Upper lobe of left lung (tissue), 6 donors: ENCODE measurements around the gene HGF. TPM values are rescaled to one million over a fixed set of nuclear protein-coding genes. Genes with fewer than 3 reads are reported as not detected.
"Not testable (repeated sequence)": the region's sequence is repeated elsewhere in the genome, so short reads cannot be mapped to it uniquely, and the experiment has no call there.

Experiments
- ATAC-seq, 2 donors: fragments of 200-7000 bp; cut with Tn5 transposase; one replicate each; pipeline ENCODE4 v1.9.1; 2022; ENCODE audit warnings: mild to moderate bottlenecking in 2 of 2, moderate library complexity in 2 of 2; ENCODE audit not compliant: low FRiP score in 2 of 2
- DNase-seq, 2 donors: peaks; one replicate each; pipeline ENCODE4 v3.0.0-alpha.2; 2019 to 2020
- H3K27ac ChIP-seq, 4 donors: fragments of 200-600 bp; sonication (generic); one replicate each; pipeline ENCODE4 v1.5.1; 2016 to 2019
- H3K27me3 ChIP-seq, 4 donors: fragments of 200-600 bp; sonication (generic); one replicate each; pipeline ENCODE4 v1.5.1; 2017 to 2019
- H3K36me3 ChIP-seq, 4 donors: fragments of 200-600 bp; sonication (generic); one replicate each; pipeline ENCODE4 v1.5.1; 2016 to 2019
- H3K4me1 ChIP-seq, 4 donors: fragments of 200-600 bp; sonication (generic); one replicate each; pipeline ENCODE4 v1.5.1; 2018 to 2019
- H3K4me3 ChIP-seq, 4 donors: fragments of 200-600 bp; sonication (generic); one replicate each; pipeline ENCODE4 v1.5.1; 2017 to 2019; ENCODE audit warnings: mild to moderate bottlenecking in 2 of 4, moderate library complexity in 1 of 4
- H3K9me3 ChIP-seq, 4 donors: fragments of 200-600 bp; sonication (generic); one replicate each; pipeline ENCODE4 v1.5.1; 2018 to 2019
- EP300 ChIP-seq, 4 donors: sonication (generic); formaldehyde crosslinking; IDR thresholded peaks; one replicate each; pipeline ENCODE4 v1.5.1; 2017; ENCODE audit warnings: antibody characterized with exemption in 4 of 4, control low read depth in 2 of 4
- POLR2A ChIP-seq, 4 donors: fragments of 450-650 bp; IDR thresholded peaks; one replicate each; pipeline ENCODE4 v1.5.1; 2016 to 2017; ENCODE audit warnings: antibody characterized with exemption in 4 of 4, mild to moderate bottlenecking in 2 of 4
- POLR2AphosphoS5 ChIP-seq, 2 donors: sonication (generic); formaldehyde crosslinking; IDR thresholded peaks; one replicate each; pipeline ENCODE4 v1.5.1; 2017; ENCODE audit warnings: antibody characterized with exemption in 2 of 2
- WGBS, 2 donors: methylation state at CpG; one replicate each; pipeline ENCODE4 v1.1.5; 2017 to 2018; 5-methylcytosine and 5-hydroxymethylcytosine counted together
- total RNA-seq, 6 donors: library from RNA; depleted of rRNA in 4 of 6; stranded (reverse); fragments of >200 nt in 4 of 6; gene quantifications; one replicate each; pipeline versions ENCODE4 v1.1.0 to v1.2.1, GENCODE V29; 2016 to 2021
- TF ChIP-seq, protein P1 (sequence below), 6 experiments: fragments of 450-650 bp in 4 of 6; fragments of 200-600 bp in 2 of 6; sonication (generic) in 2 of 6; IDR thresholded peaks; one replicate each; pipeline ENCODE4 v1.5.1; 2016 to 2019; ENCODE audit warnings: antibody characterized with exemption in 6 of 6
- donor health status: DM: no; HTN: no; CAD: no; lungs with moderate emphysema.
- donor health status: DM: no; HTN: yes; CAD: no; lungs with severe emphysema.

HGF gene
- total RNA-seq, 6 donors from 2014 or later, result 8.2 to 23.1 (median 8.9) TPM

DNA sequence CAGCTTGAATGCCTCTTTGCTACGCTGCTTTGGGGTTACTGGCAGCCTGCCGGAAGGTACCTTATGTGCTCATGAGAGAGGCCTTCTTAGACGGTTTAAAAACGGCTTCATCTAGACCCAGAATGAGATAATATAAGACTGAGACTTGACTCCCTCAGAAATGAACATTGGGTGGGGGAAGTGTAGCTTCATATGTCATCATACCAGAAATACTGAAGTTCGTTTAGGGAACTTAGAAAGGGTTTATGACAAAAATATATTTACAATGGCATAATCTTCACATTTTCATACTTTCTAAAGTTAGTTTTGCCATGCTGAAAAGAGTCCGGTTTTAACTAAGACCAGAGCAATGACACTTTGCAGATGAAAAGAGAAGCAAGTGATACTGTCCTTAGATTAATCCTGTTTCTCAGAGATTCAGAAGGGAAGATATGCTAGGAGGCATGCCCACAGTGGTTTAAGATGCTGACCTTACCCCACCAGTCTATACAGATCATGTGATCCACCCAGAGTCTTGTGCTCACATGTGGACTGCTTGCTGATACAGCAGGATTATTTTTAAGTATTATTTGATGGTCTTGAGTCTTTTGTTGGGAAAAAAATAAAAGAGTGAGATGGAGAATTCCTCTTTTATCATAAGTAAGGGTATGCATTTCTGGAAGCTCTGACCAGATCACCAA is 40.8 kb upstream of the HGF start:
- Histone ChIP-seq H3K27me3 (no peaks in the 10 kb centered on the region), H3K9me3 (no peaks in the 10 kb centered on the region), H3K36me3 (no peaks in the 10 kb centered on the region), H3K4me1 (no peaks in the 10 kb centered on the region), H3K4me3 (no peak overlapping the region), H3K27ac (peak overlapping the region; percentile 25 to 61 (median 54))
- ATAC-seq (peak in 1 of 2 donors; percentile 78), DNase-seq (no peak)
- WGBS, 2 donors, result 51 to 56% methylated on average over 6 of the region's 6 CpGs
- TF ChIP-seq EP300 (IDR thresholded peaks at IDR 0.05) (no peak), POLR2A (IDR thresholded peaks at IDR 0.05) (peak in 1 of 4 donors; percentile 24), POLR2AphosphoS5 (IDR thresholded peaks at IDR 0.05) (no peak)
- TF ChIP-seq, protein P1, sequence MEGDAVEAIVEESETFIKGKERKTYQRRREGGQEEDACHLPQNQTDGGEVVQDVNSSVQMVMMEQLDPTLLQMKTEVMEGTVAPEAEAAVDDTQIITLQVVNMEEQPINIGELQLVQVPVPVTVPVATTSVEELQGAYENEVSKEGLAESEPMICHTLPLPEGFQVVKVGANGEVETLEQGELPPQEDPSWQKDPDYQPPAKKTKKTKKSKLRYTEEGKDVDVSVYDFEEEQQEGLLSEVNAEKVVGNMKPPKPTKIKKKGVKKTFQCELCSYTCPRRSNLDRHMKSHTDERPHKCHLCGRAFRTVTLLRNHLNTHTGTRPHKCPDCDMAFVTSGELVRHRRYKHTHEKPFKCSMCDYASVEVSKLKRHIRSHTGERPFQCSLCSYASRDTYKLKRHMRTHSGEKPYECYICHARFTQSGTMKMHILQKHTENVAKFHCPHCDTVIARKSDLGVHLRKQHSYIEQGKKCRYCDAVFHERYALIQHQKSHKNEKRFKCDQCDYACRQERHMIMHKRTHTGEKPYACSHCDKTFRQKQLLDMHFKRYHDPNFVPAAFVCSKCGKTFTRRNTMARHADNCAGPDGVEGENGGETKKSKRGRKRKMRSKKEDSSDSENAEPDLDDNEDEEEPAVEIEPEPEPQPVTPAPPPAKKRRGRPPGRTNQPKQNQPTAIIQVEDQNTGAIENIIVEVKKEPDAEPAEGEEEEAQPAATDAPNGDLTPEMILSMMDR (IDR thresholded peaks at IDR 0.05), result no peak

DNA sequence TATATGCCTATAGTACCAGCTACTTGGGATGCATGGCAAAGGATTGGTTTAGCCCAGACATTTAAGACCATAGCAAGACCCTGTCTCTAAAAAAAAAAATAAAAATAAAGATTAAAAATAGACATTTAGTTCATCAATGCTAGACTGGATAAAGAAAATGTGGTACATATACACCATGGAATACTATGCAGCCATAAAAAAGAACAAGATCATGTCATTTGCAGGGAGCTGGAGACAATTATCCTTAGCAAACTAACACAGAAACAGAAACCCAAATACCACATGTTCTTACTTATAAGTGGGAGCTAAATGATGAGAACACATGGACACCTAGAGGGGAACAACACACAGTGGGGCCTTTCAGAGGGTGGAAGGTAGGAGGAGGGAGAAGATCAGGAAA is 38.5 kb upstream of the HGF start:
- H3K27me3 ChIP-seq, H3K4me1 ChIP-seq, H3K4me3 ChIP-seq, H3K9me3 ChIP-seq, H3K36me3 ChIP-seq, DNase-seq, ATAC-seq, H3K27ac ChIP-seq: not testable (repeated sequence)

DNA sequence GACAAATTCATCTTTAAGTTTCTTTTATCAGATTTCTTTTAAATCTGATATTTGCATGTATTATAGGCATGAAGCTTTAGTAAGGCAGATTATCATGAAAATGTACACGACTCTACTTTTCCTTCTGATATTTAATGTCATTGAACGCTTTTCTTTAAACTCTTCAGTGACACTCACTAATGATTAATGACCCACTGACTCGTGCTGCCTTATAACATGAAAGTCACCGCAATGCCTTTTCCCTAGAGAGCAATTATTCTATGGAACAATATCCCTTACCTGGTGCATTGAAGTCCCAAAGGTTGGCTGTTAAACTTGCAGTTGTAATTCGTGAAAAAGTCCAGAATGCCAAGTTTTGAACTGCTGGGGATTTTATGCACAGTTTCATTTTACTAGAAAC is 33.4 kb upstream of the HGF start:
- H3K27ac ChIP-seq, result no peak overlapping the region
- no peaks in the 10 kb centered on the region for H3K4me1 ChIP-seq
- no peaks in the 10 kb centered on the region for H3K9me3 ChIP-seq
- TF ChIP-seq POLR2AphosphoS5 (IDR thresholded peaks at IDR 0.05) (no peak), POLR2A (IDR thresholded peaks at IDR 0.05) (no peak), EP300 (IDR thresholded peaks at IDR 0.05) (no peak)
- TF ChIP-seq, protein P1 (IDR thresholded peaks at IDR 0.05), result no peak
- 46 to 51% methylated on average over 5 of the region's 5 CpGs for WGBS, 2 donors
- no peak for ATAC-seq
- H3K4me3 ChIP-seq, result no peak overlapping the region
- H3K27me3 ChIP-seq, result no peaks in the 10 kb centered on the region
- H3K36me3 ChIP-seq, result no peaks in the 10 kb centered on the region
- DNase-seq, result no peak

DNA sequence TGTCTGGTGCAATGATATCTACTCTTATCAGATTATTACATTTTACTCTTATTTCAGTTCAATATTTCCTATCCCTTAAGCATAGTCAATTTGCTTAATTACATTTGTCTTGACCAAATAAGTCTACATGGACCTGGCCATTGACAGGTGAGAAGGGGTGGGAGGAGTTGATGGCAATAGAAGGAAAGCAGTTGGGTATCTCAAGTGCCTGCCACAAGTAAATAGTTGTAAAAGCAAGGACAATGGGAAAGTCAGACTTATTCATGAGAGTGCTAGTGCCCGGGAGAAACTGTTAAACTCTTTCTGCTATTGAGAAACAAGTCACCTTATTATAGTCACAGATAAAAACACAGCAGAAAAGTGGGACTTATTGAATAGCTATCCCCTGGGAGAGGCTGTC is 32.4 kb upstream of the HGF start:
- no peaks in the 10 kb centered on the region for H3K4me1 ChIP-seq
- H3K36me3 ChIP-seq, result no peaks in the 10 kb centered on the region
- DNase-seq, result no peak
- no peaks in the 10 kb centered on the region for H3K9me3 ChIP-seq
- no peak for TF ChIP-seq POLR2A (IDR thresholded peaks at IDR 0.05)
- WGBS, 2 donors, result 0 to 28% methylated on average over 1 of the region's 1 CpG
- H3K4me3 ChIP-seq, result no peak overlapping the region
- no peak for ATAC-seq
- H3K27ac ChIP-seq, result no peak overlapping the region
- H3K27me3 ChIP-seq, result no peaks in the 10 kb centered on the region

DNA sequence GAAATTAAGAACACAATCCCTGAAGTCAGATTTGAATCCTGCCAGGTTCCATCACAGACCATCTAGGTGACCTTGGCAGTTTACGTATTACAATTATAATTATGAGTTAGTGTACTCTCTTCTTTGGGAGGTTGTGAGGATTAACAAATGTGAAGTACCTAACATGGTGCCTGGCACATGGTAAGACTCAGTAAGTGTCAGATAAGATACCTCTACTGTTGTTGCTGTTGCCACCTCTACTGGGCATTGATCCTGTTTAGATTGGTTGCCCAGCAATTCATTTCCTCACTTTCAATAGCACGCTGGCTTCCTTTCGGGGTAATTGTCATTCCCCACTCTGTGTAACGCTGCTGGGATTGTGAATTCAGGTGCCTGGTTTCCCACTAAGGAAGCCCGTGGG is 31.7 kb upstream of the HGF start:
- ATAC-seq (no peak), DNase-seq (no peak)
- no peak overlapping the region for H3K4me3 ChIP-seq
- WGBS, 2 donors, result 95 to 99% methylated on average over 5 of the region's 5 CpGs
- H3K36me3 ChIP-seq, result no peaks in the 10 kb centered on the region
- no peaks in the 10 kb centered on the region for H3K9me3 ChIP-seq
- no peaks in the 10 kb centered on the region for H3K27me3 ChIP-seq
- no peak overlapping the region for H3K27ac ChIP-seq
- TF ChIP-seq EP300 (IDR thresholded peaks at IDR 0.05), result no peak
- TF ChIP-seq, protein P1 (IDR thresholded peaks at IDR 0.05), result no peak
- no peaks in the 10 kb centered on the region for H3K4me1 ChIP-seq
